Measurements from ENCODE around the gene CNNM1.

Gene CNNM1

GRCh38 chr10:99358101-99358500 lies 28.9 kb downstream of the CNNM1 start:
- Histone ChIP-seq H3K4me1 (ENCODE audit: control insufficient read depth, low read depth, low read length) (peaks cover 13% of the 10 kb centered on the region), H3K36me3 (ENCODE audit: control insufficient read depth, low read depth, low read length) (no peaks in the 10 kb centered on the region), H3K27me3 (ENCODE audit: control insufficient read depth, insufficient read depth, low read length) (no peaks in the 10 kb centered on the region), H3K9me3 (ENCODE audit: control insufficient read depth, low read depth, low read length) (no peaks in the 10 kb centered on the region), H3K27ac (ENCODE audit: low read length) (no peak overlapping the region), H3K9ac (ENCODE audit: low read length) (no peak overlapping the region), H3K4me3 (ENCODE audit: low read length) (no peak overlapping the region)

DNA sequence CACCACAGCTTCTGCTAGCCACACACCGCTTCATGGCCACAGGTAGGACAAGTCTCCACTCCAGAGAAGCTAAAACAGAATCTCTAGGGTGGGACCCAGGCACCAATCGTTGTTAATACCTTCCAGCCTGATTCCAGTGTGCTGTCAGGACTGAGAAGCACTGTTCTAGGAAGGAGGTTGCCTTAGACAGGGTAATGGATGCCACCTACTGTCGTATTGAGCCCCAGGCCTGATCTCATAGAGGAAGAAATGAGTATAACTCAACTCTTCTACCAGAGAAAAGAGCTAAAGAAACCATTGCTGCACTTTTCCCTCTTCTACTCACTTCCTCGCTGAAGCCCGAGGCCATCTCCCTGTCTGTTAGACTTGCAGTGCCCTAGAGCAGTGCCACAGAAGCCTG lies 31.8 kb downstream of the CNNM1 start:
- no peaks in the 10 kb centered on the region for H3K9me3 ChIP-seq (ENCODE audit: control insufficient read depth, low read depth, low read length)
- H3K9ac ChIP-seq (ENCODE audit: low read length) = no peak overlapping the region
- no peaks in the 10 kb centered on the region for H3K27me3 ChIP-seq (ENCODE audit: control insufficient read depth, insufficient read depth, low read length)
- H3K4me1 ChIP-seq (ENCODE audit: control insufficient read depth, low read depth, low read length) = peaks cover 13% of the 10 kb centered on the region
- H3K4me3 ChIP-seq (ENCODE audit: low read length) = no peak overlapping the region
- H3K27ac ChIP-seq (ENCODE audit: low read length) = no peak overlapping the region
- no peaks in the 10 kb centered on the region for H3K36me3 ChIP-seq (ENCODE audit: control insufficient read depth, low read depth, low read length)

DNA sequence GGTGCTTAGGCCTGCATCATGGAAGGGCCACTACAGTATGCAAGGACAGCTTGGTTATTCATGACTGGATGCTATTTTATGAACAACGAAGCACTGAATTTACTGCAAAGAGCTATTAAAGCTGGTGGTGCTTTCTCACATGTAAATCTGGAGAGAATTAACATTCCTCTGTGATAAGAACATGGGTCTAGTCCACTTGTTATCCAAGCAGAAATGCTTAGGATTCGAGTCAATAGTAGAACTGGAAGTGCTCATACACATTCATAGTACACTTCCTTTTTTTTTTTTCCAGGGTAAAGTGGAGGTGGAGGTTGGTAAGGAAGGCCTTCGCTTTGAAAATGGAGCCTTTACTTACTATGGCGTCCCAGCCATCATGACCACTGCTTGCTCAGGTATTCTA lies 35.0 kb downstream of the CNNM1 start:
- H3K4me3 ChIP-seq (ENCODE audit: low read length) = no peak overlapping the region
- no peak overlapping the region for H3K27ac ChIP-seq (ENCODE audit: low read length)
- no peak overlapping the region for H3K9ac ChIP-seq (ENCODE audit: low read length)
- H3K9me3 ChIP-seq (ENCODE audit: control insufficient read depth, low read depth, low read length) = no peaks in the 10 kb centered on the region
- no peaks in the 10 kb centered on the region for H3K36me3 ChIP-seq (ENCODE audit: control insufficient read depth, low read depth, low read length)
- H3K27me3 ChIP-seq (ENCODE audit: control insufficient read depth, insufficient read depth, low read length) = no peaks in the 10 kb centered on the region
- no peaks in the 10 kb centered on the region for H3K4me1 ChIP-seq (ENCODE audit: control insufficient read depth, low read depth, low read length)

- no peak overlapping the region for H3K27ac ChIP-seq (ENCODE audit: low read length)
- no peaks in the 10 kb centered on the region for H3K27me3 ChIP-seq (ENCODE audit: control insufficient read depth, insufficient read depth, low read length)
- H3K4me1 ChIP-seq (ENCODE audit: control insufficient read depth, low read depth, low read length) = no peaks in the 10 kb centered on the region
Measured at GRCh38 chr10:99365311-99365710, 36.2 kb downstream of the CNNM1 start.

GRCh38 chr10:99365736-99366135 lies 36.6 kb downstream of the CNNM1 start:
- H3K36me3 ChIP-seq (ENCODE audit: control insufficient read depth, low read depth, low read length) = no peaks in the 10 kb centered on the region
- H3K4me1 ChIP-seq (ENCODE audit: control insufficient read depth, low read depth, low read length) = no peaks in the 10 kb centered on the region
- no peak overlapping the region for H3K27ac ChIP-seq (ENCODE audit: low read length)
- H3K9me3 ChIP-seq (ENCODE audit: control insufficient read depth, low read depth, low read length) = no peaks in the 10 kb centered on the region
- no peak overlapping the region for H3K4me3 ChIP-seq (ENCODE audit: low read length)
- no peaks in the 10 kb centered on the region for H3K27me3 ChIP-seq (ENCODE audit: control insufficient read depth, insufficient read depth, low read length)
- H3K9ac ChIP-seq (ENCODE audit: low read length) = no peak overlapping the region

More at GRCh38 chr10:99365311-99365710, 36.2 kb downstream of the CNNM1 start:
- no peak overlapping the region for H3K9ac ChIP-seq (ENCODE audit: low read length)
- no peaks in the 10 kb centered on the region for H3K36me3 ChIP-seq (ENCODE audit: control insufficient read depth, low read depth, low read length)
- no peak overlapping the region for H3K4me3 ChIP-seq (ENCODE audit: low read length)
- H3K9me3 ChIP-seq (ENCODE audit: control insufficient read depth, low read depth, low read length) = no peaks in the 10 kb centered on the region

- no peaks in the 10 kb centered on the region for H3K4me1 ChIP-seq (ENCODE audit: control insufficient read depth, low read depth, low read length)
- no peak overlapping the region for H3K4me3 ChIP-seq (ENCODE audit: low read length)
- H3K27me3 ChIP-seq (ENCODE audit: control insufficient read depth, insufficient read depth, low read length) = no peaks in the 10 kb centered on the region
- no peak overlapping the region for H3K27ac ChIP-seq (ENCODE audit: low read length)
- no peak overlapping the region for H3K9ac ChIP-seq (ENCODE audit: low read length)
- no peaks in the 10 kb centered on the region for H3K9me3 ChIP-seq (ENCODE audit: control insufficient read depth, low read depth, low read length)
- no peaks in the 10 kb centered on the region for H3K36me3 ChIP-seq (ENCODE audit: control insufficient read depth, low read depth, low read length)
Measured at GRCh38 chr10:99366666-99367065, 37.5 kb downstream of the CNNM1 start.

GRCh38 chr10:99368646-99369045 lies 39.5 kb downstream of the CNNM1 start:
- no peaks in the 10 kb centered on the region for H3K9me3 ChIP-seq (ENCODE audit: control insufficient read depth, low read depth, low read length)
- H3K4me1 ChIP-seq (ENCODE audit: control insufficient read depth, low read depth, low read length) = no peaks in the 10 kb centered on the region
- no peak overlapping the region for H3K27ac ChIP-seq (ENCODE audit: low read length)

DNA sequence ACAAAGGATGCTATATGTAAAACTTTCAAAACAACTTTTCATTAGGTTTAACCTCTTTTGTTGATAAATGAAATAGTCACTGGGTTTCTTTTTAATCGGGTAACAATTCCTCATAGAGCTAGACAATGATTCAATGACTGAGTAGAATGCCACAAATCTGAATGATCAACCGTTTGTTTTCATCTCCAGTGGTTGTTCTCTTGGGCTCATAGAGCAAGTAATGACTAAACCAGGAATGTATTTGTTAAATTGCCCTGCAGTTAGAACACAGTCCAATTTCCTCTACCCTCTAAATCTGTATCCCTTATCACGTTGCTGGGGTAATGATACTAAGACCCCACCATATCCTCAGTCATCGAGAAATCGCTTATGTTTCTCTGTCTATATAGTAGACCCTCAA lies 40.0 kb downstream of the CNNM1 start:
- Histone ChIP-seq H3K4me1 (ENCODE audit: control insufficient read depth, low read depth, low read length) (no peaks in the 10 kb centered on the region), H3K36me3 (ENCODE audit: control insufficient read depth, low read depth, low read length) (no peaks in the 10 kb centered on the region), H3K27ac (ENCODE audit: low read length) (no peak overlapping the region), H3K9me3 (ENCODE audit: control insufficient read depth, low read depth, low read length) (no peaks in the 10 kb centered on the region), H3K9ac (ENCODE audit: low read length) (no peak overlapping the region), H3K4me3 (ENCODE audit: low read length) (no peak overlapping the region), H3K27me3 (ENCODE audit: control insufficient read depth, insufficient read depth, low read length) (no peaks in the 10 kb centered on the region)

More at GRCh38 chr10:99368646-99369045, 39.5 kb downstream of the CNNM1 start:
- no peaks in the 10 kb centered on the region for H3K27me3 ChIP-seq (ENCODE audit: control insufficient read depth, insufficient read depth, low read length)
- H3K36me3 ChIP-seq (ENCODE audit: control insufficient read depth, low read depth, low read length) = no peaks in the 10 kb centered on the region
- H3K9ac ChIP-seq (ENCODE audit: low read length) = no peak overlapping the region
- no peak overlapping the region for H3K4me3 ChIP-seq (ENCODE audit: low read length)

- no peak overlapping the region for H3K9ac ChIP-seq (ENCODE audit: low read length)
- no peaks in the 10 kb centered on the region for H3K27me3 ChIP-seq (ENCODE audit: control insufficient read depth, insufficient read depth, low read length)
- no peak overlapping the region for H3K27ac ChIP-seq (ENCODE audit: low read length)
- no peaks in the 10 kb centered on the region for H3K4me1 ChIP-seq (ENCODE audit: control insufficient read depth, low read depth, low read length)
- H3K36me3 ChIP-seq (ENCODE audit: control insufficient read depth, low read depth, low read length) = no peaks in the 10 kb centered on the region
- no peak overlapping the region for H3K4me3 ChIP-seq (ENCODE audit: low read length)
- no peaks in the 10 kb centered on the region for H3K9me3 ChIP-seq (ENCODE audit: control insufficient read depth, low read depth, low read length)
Measured at GRCh38 chr10:99369551-99369950, 40.4 kb downstream of the CNNM1 start.

GRCh38 chr10:99370993-99371392 lies 41.8 kb downstream of the CNNM1 start:
- H3K9me3 ChIP-seq (ENCODE audit: control insufficient read depth, low read depth, low read length) = no peaks in the 10 kb centered on the region
- H3K27me3 ChIP-seq (ENCODE audit: control insufficient read depth, insufficient read depth, low read length) = no peaks in the 10 kb centered on the region
- no peak overlapping the region for H3K4me3 ChIP-seq (ENCODE audit: low read length)
- H3K9ac ChIP-seq (ENCODE audit: low read length) = no peak overlapping the region
- no peaks in the 10 kb centered on the region for H3K36me3 ChIP-seq (ENCODE audit: control insufficient read depth, low read depth, low read length)
- H3K27ac ChIP-seq (ENCODE audit: low read length) = no peak overlapping the region
- no peaks in the 10 kb centered on the region for H3K4me1 ChIP-seq (ENCODE audit: control insufficient read depth, low read depth, low read length)

- Histone ChIP-seq H3K27ac (ENCODE audit: low read length) (no peak overlapping the region), H3K27me3 (ENCODE audit: control insufficient read depth, insufficient read depth, low read length) (no peaks in the 10 kb centered on the region)
Measured at GRCh38 chr10:99372546-99373271, 43.6 kb downstream of the CNNM1 start.

DNA sequence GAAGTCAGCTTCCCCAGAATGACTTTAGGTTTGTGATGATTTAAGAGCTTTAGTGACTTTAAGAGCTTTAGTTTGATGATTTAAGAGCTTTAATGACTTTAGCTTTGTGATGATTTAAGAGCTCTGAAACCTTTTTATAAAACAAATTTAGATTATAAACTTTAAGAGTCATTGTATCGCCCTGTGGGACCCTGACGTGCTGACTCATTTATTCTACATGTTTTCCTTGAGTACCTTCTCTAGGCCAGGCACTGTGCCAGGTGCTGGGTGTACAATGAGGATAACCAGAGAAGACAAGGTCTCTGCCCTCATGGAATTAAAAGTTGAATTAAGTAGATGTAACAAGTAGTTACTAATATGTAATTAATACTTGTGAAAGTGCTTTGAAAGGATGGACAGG lies 45.4 kb downstream of the CNNM1 start:
- Histone ChIP-seq H3K9ac (ENCODE audit: low read length) (no peak overlapping the region), H3K36me3 (ENCODE audit: control insufficient read depth, low read depth, low read length) (no peaks in the 10 kb centered on the region), H3K4me3 (ENCODE audit: low read length) (no peak overlapping the region), H3K27me3 (ENCODE audit: control insufficient read depth, insufficient read depth, low read length) (no peaks in the 10 kb centered on the region), H3K27ac (ENCODE audit: low read length) (no peak overlapping the region), H3K9me3 (ENCODE audit: control insufficient read depth, low read depth, low read length) (no peaks in the 10 kb centered on the region), H3K4me1 (ENCODE audit: control insufficient read depth, low read depth, low read length) (no peaks in the 10 kb centered on the region)

More at GRCh38 chr10:99372546-99373271, 43.6 kb downstream of the CNNM1 start:
- no peaks in the 10 kb centered on the region for H3K4me1 ChIP-seq (ENCODE audit: control insufficient read depth, low read depth, low read length)
- no peak overlapping the region for H3K9ac ChIP-seq (ENCODE audit: low read length)
- H3K36me3 ChIP-seq (ENCODE audit: control insufficient read depth, low read depth, low read length) = no peaks in the 10 kb centered on the region
- H3K9me3 ChIP-seq (ENCODE audit: control insufficient read depth, low read depth, low read length) = no peaks in the 10 kb centered on the region
- H3K4me3 ChIP-seq (ENCODE audit: low read length) = no peak overlapping the region

All from iPS-18a (cell line).